Spleen (tissue), 7 donors: ENCODE measurements around the gene KLHL26.

Source experiments
- CTCF ChIP-seq, 11 experiments: fragments of 200-600 bp in 7 of 11; fragments of 450-650 bp in 4 of 11; sonication (generic) in 4 of 11; IDR thresholded peaks in 8 of 11; conservative IDR thresholded peaks in 3 of 11; 1 replicate in 7 of 11; 2 replicates in 4 of 11; pipeline versions ENCODE4 v1.4.0 to v1.8.0; 2016 to 2021; ENCODE audit warnings: antibody characterized with exemption in 11 of 11, inconsistent platforms in 4 of 11, mild to moderate bottlenecking in 1 of 11
- POLR2AphosphoS5 ChIP-seq, 3 donors: sonication (generic); formaldehyde crosslinking; IDR thresholded peaks; one replicate each; pipeline ENCODE4 v1.5.1; 2017; ENCODE audit warnings: antibody characterized with exemption in 3 of 3
- donor health status: DM: no; HTN: no; CAD: no; lungs with moderate emphysema.
- donor health status: DM: no; HTN: no; CAD: no.
- donor health status: DM: no; HTN: no; CAD: no.

DNA sequence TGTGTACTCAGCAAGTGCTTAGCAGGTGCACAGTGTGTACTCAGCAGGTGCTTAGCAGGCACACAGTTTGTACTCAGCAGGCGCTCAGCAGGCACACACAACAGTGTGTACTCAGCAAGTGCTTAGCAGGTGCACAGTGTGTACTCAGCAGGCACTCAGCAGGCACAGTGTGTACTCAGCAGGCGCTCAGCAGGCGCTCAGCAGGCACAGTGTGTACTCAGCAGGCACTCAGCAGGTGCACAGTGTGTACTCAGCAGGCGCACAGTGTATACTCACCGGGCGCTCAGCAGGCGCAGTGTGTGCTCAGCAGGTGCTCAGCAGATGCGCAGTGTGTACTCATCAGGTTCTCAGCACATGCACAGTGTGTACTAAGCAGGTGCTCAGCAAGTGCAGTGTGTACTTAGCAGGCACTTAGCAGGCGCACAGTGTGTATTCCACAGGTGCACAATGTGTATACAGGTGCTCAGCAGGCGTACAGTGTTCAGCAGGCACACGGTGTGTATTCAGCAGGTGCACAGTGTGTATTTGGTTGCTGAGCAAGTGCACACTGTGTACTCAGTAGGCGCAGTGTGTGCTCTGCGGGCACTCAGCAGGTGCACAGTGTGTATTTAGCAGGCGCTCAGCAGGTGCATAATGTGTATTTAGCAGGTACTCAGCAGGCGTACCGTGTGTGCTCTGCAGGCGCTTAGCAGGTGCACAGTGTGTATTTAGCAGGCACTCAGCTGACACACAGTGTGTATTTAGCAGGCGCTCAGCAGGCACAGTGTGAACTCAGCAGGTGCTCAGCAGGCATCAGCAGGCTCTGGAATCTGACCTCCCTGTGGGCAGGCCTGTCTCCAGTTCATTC is 61.7 kb downstream of the KLHL26 start:
- TF ChIP-seq CTCF (IDR thresholded peaks at IDR 0.05 in 8 of 11, conservative IDR thresholded peaks at IDR 0.05 in 3 of 11), result no peak
- no peak for TF ChIP-seq POLR2AphosphoS5 (IDR thresholded peaks at IDR 0.05)
